ENCODE data around the gene ABI3BP. TPM values are rescaled to one million over a fixed set of nuclear protein-coding genes. Genes with fewer than 3 reads are reported as not detected.

ABI3BP gene
- total and polyA plus RNA-seq, 2 experiments from 2014 or later: 0.42 to 0.57 TPM

GRCh38 chr3:100868894-100869293 is 124.3 kb downstream of the ABI3BP start (continued):
- TF ChIP-seq ETS1 (IDR thresholded peaks at IDR 0.05) (no peak), STAT1 (IDR thresholded peaks at IDR 0.05; ENCODE audit: unreplicated experiment) (no peak)

GRCh38 chr3:100868096-100868495 is 125.1 kb downstream of the ABI3BP start:
- Histone ChIP-seq H3F3A (replicated peaks; ENCODE audit: low read depth) (no peaks in the 10 kb centered on the region), H3K79me2 (replicated peaks; ENCODE audit: insufficient read depth) (no peaks in the 10 kb centered on the region), H3K4me1 (ENCODE audit: insufficient read depth) (peaks cover 6% of the 10 kb centered on the region; the same call in 1 of the 2 replicates), H4K20me1 (replicated peaks; ENCODE audit: insufficient read depth) (no peaks in the 10 kb centered on the region), H3K36me3 (ENCODE audit: insufficient read depth) (no peaks in the 10 kb centered on the region), H3K27ac (ENCODE audit: low read depth) (no peak overlapping the region), H2AFZ (no peak overlapping the region), H3K4me3 (no peak overlapping the region), H3K4me2 (no peak overlapping the region), H3K27me3 (ENCODE audit: insufficient read depth) (no peaks in the 10 kb centered on the region), H3K9me2 (ENCODE audit: insufficient read depth) (no peaks in the 10 kb centered on the region)
- ATAC-seq: no peak
- TF ChIP-seq ZNF114 (CRISPR knock-in tag; IDR thresholded peaks at IDR 0.05) (no peak), EZH2phosphoT487 (IDR thresholded peaks at IDR 0.05; ENCODE audit: unreplicated experiment) (no peak), CREB1 (CRISPR knock-in tag; IDR thresholded peaks at IDR 0.05; ENCODE audit: low read depth) (no peak), CTCF (conservative IDR thresholded peaks at IDR 0.05; ENCODE audit: low read depth in 2 of 2) (no peak), ZNF331 (CRISPR knock-in tag; IDR thresholded peaks at IDR 0.05; ENCODE audit: low read depth) (no peak), NANOG (IDR thresholded peaks at IDR 0.05; ENCODE audit: borderline replicate concordance) (no peak), ETS1 (IDR thresholded peaks at IDR 0.05) (no peak), STAT1 (IDR thresholded peaks at IDR 0.05; ENCODE audit: unreplicated experiment) (no peak), JUNB (IDR thresholded peaks at IDR 0.05; ENCODE audit: unreplicated experiment) (no peak), POLR2AphosphoS5 (IDR thresholded peaks at IDR 0.05; ENCODE audit: low read depth) (no peak), EZH2 (IDR thresholded peaks at IDR 0.05; ENCODE audit: low read depth, unreplicated experiment) (no peak)
- no peaks in the 10 kb centered on the region for H3K9me3 Mint-ChIP-seq
- H3K36me3 Mint-ChIP-seq (ENCODE audit: low read depth): no peaks in the 10 kb centered on the region
- peaks cover 4% of the 10 kb centered on the region for H3K4me1 Mint-ChIP-seq
- H3K4me3 Mint-ChIP-seq: no peak overlapping the region
- H3K27ac Mint-ChIP-seq: no peak overlapping the region
- no peak for DNase-seq (ENCODE audit: low spot score)
- no peaks in the 10 kb centered on the region for H3K27me3 Mint-ChIP-seq (ENCODE audit: insufficient read depth, low read depth, poor library complexity)

All from GM23338 (cell line).